Keratinocyte (primary cell): ENCODE data around the gene AKT1S1. TPM values are rescaled to one million over a fixed set of nuclear protein-coding genes. Genes with fewer than 3 reads are reported as not detected.

Experiments
- DNase-seq: peaks from one replicate; pipeline ENCODE4 v3.0.0-alpha.2; 2011; ENCODE audit warnings: low read depth, missing footprints, low spot score
- FAIRE-seq: peaks from 2 replicates; lab custom pipeline; 2011; peaks lifted over from hg19 to GRCh38; lab: Jason Lieb, UNC
- H2AFZ ChIP-seq: 2 replicates; pipeline ENCODE4 v1.6.0; 2012; ENCODE audit warnings: low read length, control low read depth, inconsistent platforms; ENCODE audit not compliant: control insufficient read depth
- H3K27ac ChIP-seq: 2 replicates; pipeline ENCODE4 v1.5.1; 2011; ENCODE audit warnings: low read length; ENCODE audit not compliant: control insufficient read depth, insufficient read depth
- H3K27me3 ChIP-seq: 3 replicates; pipeline ENCODE4 v1.6.0; 2011; ENCODE audit warnings: low read length; ENCODE audit not compliant: control insufficient read depth, insufficient read depth; ENCODE audit errors: extremely low read depth
- H3K36me3 ChIP-seq, 2 experiments: 2 replicates in 1 of 2; 3 replicates in 1 of 2; pipeline ENCODE4 v1.5.1; 2011; ENCODE audit warnings: low read length in 2 of 2, mild to moderate bottlenecking in 1 of 2; ENCODE audit not compliant: control insufficient read depth in 2 of 2, insufficient read depth in 2 of 2; ENCODE audit errors: extremely low read depth in 1 of 2
- H3K4me1 ChIP-seq: 3 replicates; pipeline ENCODE4 v1.5.1; 2011; ENCODE audit warnings: low read length; ENCODE audit not compliant: control insufficient read depth, insufficient read depth; ENCODE audit errors: extremely low read depth
- H3K4me2 ChIP-seq: 3 replicates; pipeline ENCODE4 v1.6.0; 2011; ENCODE audit warnings: low read depth, low read length; ENCODE audit not compliant: control insufficient read depth, insufficient read depth; ENCODE audit errors: extremely low read depth
- H3K4me3 ChIP-seq, 3 experiments: fragments of 200-600 bp in 1 of 3; sonication (generic) in 1 of 3; 2 replicates in 2 of 3; 3 replicates in 1 of 3; pipeline ENCODE4 v1.5.1; 2011 to 2016; ENCODE audit warnings: low read length in 3 of 3, mild to moderate bottlenecking in 3 of 3, control low read depth in 2 of 3, inconsistent platforms in 1 of 3, low read depth in 1 of 3, mixed read lengths in 1 of 3, mixed run types in 1 of 3, moderate library complexity in 1 of 3; ENCODE audit not compliant: control insufficient read depth in 2 of 3, insufficient read depth in 2 of 3; ENCODE audit errors: extremely low read depth in 1 of 3
- H3K79me2 ChIP-seq: 2 replicates; pipeline ENCODE4 v1.6.0; 2012; ENCODE audit warnings: low read length; ENCODE audit not compliant: control insufficient read depth, insufficient read depth
- H3K9ac ChIP-seq: 3 replicates; pipeline ENCODE4 v1.6.0; 2011; ENCODE audit warnings: low read length; ENCODE audit not compliant: control insufficient read depth, insufficient read depth; ENCODE audit errors: extremely low read depth
- H3K9me1 ChIP-seq: 3 replicates; pipeline ENCODE4 v1.6.0; 2011; ENCODE audit warnings: low read length; ENCODE audit not compliant: control insufficient read depth, insufficient read depth; ENCODE audit errors: extremely low read depth
- H3K9me3 ChIP-seq: 2 replicates; pipeline ENCODE4 v1.5.1; 2012; ENCODE audit warnings: low read depth, low read length; ENCODE audit not compliant: control insufficient read depth
- H4K20me1 ChIP-seq: 3 replicates; pipeline ENCODE4 v1.6.0; 2011; ENCODE audit warnings: low read length; ENCODE audit not compliant: control insufficient read depth, insufficient read depth; ENCODE audit errors: extremely low read depth
- EZH2 ChIP-seq: IDR thresholded peaks from one replicate; pipeline ENCODE4 v1.6.1; 2012; ENCODE audit warnings: inconsistent platforms, mild to moderate bottlenecking, low read length, moderate library complexity
- dilution Hi-C: fragments of 300-500 bp; cut with MboI; formaldehyde crosslinking; loops from one replicate; pipeline ENCODE4 v1.7.0; 2020; ENCODE audit warnings: low sequenced_read_pairs; ENCODE audit not compliant: extremely low pct_ligation_motif_present
- polyA plus RNA-seq, 5 experiments: library from polyadenylated mRNA; depleted of rRNA in 3 of 5; stranded (reverse) in 3 of 5; stranded (forward) in 1 of 5; unstranded in 1 of 5; fragments of >200 nt; gene quantifications; 1 replicate in 1 of 5; 2 replicates in 3 of 5; 3 replicates in 1 of 5; pipeline versions ENCODE4 v1.2.1 to v1.2.3, GENCODE V29; 2011 to 2012; ENCODE audit warnings: missing spikeins in 2 of 5, low read depth in 1 of 5, low replicate concordance in 1 of 5
- TF ChIP-seq, protein P1 (sequence below), 3 experiments: IDR thresholded peaks in 1 of 3; conservative IDR thresholded peaks in 1 of 3; optimal IDR thresholded peaks in 1 of 3; 2 replicates in 2 of 3; 3 replicates in 1 of 3; pipeline versions ENCODE3 to v1.5.1; 2011; ENCODE audit warnings: low read length in 3 of 3, mild to moderate bottlenecking in 3 of 3, moderate library complexity in 2 of 3, control low read depth in 1 of 3, inconsistent platforms in 1 of 3; ENCODE audit not compliant: insufficient read depth in 2 of 3; ENCODE audit errors: extremely low read depth in 1 of 3

AKT1S1 gene
- polyA plus RNA-seq, 1 donor (not counting 4 experiments of a cell fraction or from before 2014, with no cell fraction given): 27.2 TPM

DNA sequence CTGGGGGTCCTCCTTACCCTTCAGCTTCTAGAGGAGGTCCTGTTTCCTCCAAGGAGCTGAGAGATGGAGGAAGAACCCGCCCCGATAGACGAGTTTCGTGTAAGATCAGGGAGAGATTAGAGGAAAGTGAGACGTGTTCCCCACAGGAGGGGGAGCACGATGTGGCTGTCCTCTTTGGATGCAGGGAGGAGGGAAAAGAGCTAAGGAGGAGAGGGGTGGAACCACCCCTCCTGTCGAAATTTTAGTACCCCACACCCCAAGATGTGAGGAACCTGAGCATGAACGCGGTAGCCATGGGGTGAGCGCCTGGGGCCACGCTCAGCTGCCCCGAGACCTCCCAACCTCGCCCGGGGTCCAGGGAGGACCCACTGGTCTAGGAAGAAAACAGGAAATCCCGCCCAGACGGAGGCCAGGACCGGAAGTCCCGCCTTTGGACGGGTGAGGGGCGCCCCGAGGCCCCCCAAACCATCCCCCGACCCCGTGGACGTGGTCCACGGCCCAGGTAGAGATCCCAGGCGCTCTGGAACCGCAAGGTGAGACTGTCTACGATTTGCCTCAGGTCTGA, 1.2 kb downstream of the AKT1S1 start:
- Histone ChIP-seq H3K9ac (peak overlapping the region; percentile 99), H3K27ac (peak overlapping the region; percentile 100), H4K20me1 (no peaks in the 10 kb centered on the region), H3K4me1 (peaks cover 23% of the 10 kb centered on the region), H3K4me3 (peak overlapping the region; percentile 78 to 95 (median 92)), H3K9me3 (no peaks in the 10 kb centered on the region), H3K36me3 (peaks cover 23 to 28% of the 10 kb centered on the region in 2 experiments), H3K9me1 (no peaks in the 10 kb centered on the region), H3K27me3 (no peaks in the 10 kb centered on the region), H3K4me2 (peak overlapping the region; percentile 90), H2AFZ (peak overlapping the region; percentile 76), H3K79me2 (peaks cover 36% of the 10 kb centered on the region)
- FAIRE-seq (no peak), DNase-seq (no peak)
- dilution Hi-C loops: no loop called here
- TF ChIP-seq, protein P1, sequence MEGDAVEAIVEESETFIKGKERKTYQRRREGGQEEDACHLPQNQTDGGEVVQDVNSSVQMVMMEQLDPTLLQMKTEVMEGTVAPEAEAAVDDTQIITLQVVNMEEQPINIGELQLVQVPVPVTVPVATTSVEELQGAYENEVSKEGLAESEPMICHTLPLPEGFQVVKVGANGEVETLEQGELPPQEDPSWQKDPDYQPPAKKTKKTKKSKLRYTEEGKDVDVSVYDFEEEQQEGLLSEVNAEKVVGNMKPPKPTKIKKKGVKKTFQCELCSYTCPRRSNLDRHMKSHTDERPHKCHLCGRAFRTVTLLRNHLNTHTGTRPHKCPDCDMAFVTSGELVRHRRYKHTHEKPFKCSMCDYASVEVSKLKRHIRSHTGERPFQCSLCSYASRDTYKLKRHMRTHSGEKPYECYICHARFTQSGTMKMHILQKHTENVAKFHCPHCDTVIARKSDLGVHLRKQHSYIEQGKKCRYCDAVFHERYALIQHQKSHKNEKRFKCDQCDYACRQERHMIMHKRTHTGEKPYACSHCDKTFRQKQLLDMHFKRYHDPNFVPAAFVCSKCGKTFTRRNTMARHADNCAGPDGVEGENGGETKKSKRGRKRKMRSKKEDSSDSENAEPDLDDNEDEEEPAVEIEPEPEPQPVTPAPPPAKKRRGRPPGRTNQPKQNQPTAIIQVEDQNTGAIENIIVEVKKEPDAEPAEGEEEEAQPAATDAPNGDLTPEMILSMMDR (optimal IDR thresholded peaks at IDR 0.05 in 1 of 3, IDR thresholded peaks at IDR 0.05 in 1 of 3, conservative IDR thresholded peaks at IDR 0.05 in 1 of 3; ENCODE audit: extremely low read depth in 1 of 3, insufficient read depth in 2 of 3, low read length in 3 of 3): no peak
- no peak for TF ChIP-seq EZH2

DNA sequence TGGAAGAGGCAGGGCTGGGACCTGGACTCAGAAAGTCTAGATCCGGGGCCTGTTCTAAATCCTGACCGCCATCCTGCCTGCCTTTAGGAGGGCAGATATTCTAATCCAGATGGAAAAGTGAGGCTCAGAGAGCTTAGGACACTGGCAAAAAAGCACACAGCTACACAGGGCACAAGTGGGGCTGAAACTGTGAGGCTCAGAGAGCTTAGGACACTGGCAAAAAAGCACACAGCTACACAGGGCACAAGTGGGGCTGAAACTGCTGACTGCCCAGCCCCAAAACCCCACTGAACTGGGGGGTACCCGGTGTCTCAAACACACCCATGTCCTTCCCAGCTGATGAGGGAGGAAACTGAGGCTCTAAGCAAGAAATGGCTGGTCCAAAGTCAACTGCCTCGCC, 2.0 kb downstream of the AKT1S1 start:
- Histone ChIP-seq H3K9me3 (no peaks in the 10 kb centered on the region), H3K9me1 (no peaks in the 10 kb centered on the region), H3K4me2 (peak overlapping the region; percentile 90), H2AFZ (no peak overlapping the region), H3K79me2 (peaks cover 36% of the 10 kb centered on the region), H3K4me1 (peaks cover 27% of the 10 kb centered on the region), H3K27me3 (no peaks in the 10 kb centered on the region), H3K36me3 (peaks cover 18 to 24% of the 10 kb centered on the region in 2 experiments), H3K27ac (peak overlapping the region; percentile 100), H4K20me1 (no peaks in the 10 kb centered on the region), H3K4me3 (peak overlapping the region; percentile 78 to 95 (median 92)), H3K9ac (peak overlapping the region; percentile 99)
- DNase-seq (no peak), FAIRE-seq (no peak)
- dilution Hi-C loops: no loop called here
- TF ChIP-seq, protein P1 (optimal IDR thresholded peaks at IDR 0.05 in 1 of 3, IDR thresholded peaks at IDR 0.05 in 1 of 3, conservative IDR thresholded peaks at IDR 0.05 in 1 of 3; ENCODE audit: extremely low read depth in 1 of 3, insufficient read depth in 2 of 3, low read length in 3 of 3): no peak
- TF ChIP-seq EZH2: no peak
